ENCODE results near the gene LYZL4. TPM values are rescaled to one million over a fixed set of nuclear protein-coding genes. Genes with fewer than 3 reads are reported as not detected.

Gene LYZL4
- polyA plus RNA-seq, 1 donor from 2014 or later: not detected

Other genes with a start within 250 kb of the LYZL4 start
- not detected in 2 replicates for gene CCK, start 144.4 kb downstream of the LYZL4 start, polyA plus RNA-seq
- gene VIPR1, start 92.0 kb upstream of the LYZL4 start, polyA plus RNA-seq: 1.6 and 5.0 TPM in 2 replicates
- 82.4 and 93.6 TPM in 2 replicates for gene SEC22C, start 171.4 kb upstream of the LYZL4 start, polyA plus RNA-seq
- 72.2 and 72.9 TPM in 2 replicates for gene SS18L2, start 180.2 kb upstream of the LYZL4 start, polyA plus RNA-seq
- 227 and 242 TPM in 2 replicates for gene NKTR, start 190.1 kb upstream of the LYZL4 start, polyA plus RNA-seq
- gene ZBTB47, start 243.1 kb upstream of the LYZL4 start, polyA plus RNA-seq: 4.8 and 5.1 TPM in 2 replicates